DND-41 (cell line): ENCODE results near the gene BCL3.
"Not testable (repeated sequence)": the region's sequence is repeated elsewhere in the genome, so short reads cannot be mapped to it uniquely, and the experiment has no call there.

Experiments
- ATAC-seq: fragments of 200-7000 bp; cut with Tn5 transposase; 3 replicates; pipeline ENCODE4 v1.9.1; 2021; ENCODE audit warnings: low read depth; ENCODE audit not compliant: insufficient read depth
- DNase-seq: peaks from one replicate; pipeline ENCODE4 v3.0.0-alpha.2; 2020
- H2AFZ ChIP-seq: 2 replicates; pipeline ENCODE4 v1.6.0; 2012; ENCODE audit warnings: low read depth, low read length
- H3K27ac ChIP-seq: 2 replicates; pipeline ENCODE4 v1.5.1; 2012; ENCODE audit warnings: low read length, inconsistent platforms
- H3K27me3 ChIP-seq: fragments of 200-600 bp; sonication (generic); 2 replicates; pipeline ENCODE4 v1.6.0; 2012; ENCODE audit warnings: low read length, mild to moderate bottlenecking, inconsistent platforms; ENCODE audit not compliant: insufficient read depth, poor library complexity
- H3K36me3 ChIP-seq: 2 replicates; pipeline ENCODE4 v1.5.1; 2012; ENCODE audit warnings: low read length, inconsistent platforms; ENCODE audit not compliant: insufficient read depth
- H3K4me1 ChIP-seq: 2 replicates; pipeline ENCODE4 v1.5.1; 2012; ENCODE audit warnings: mild to moderate bottlenecking, low read length; ENCODE audit not compliant: insufficient read depth
- H3K4me2 ChIP-seq: 2 replicates; pipeline ENCODE4 v1.6.0; 2012; ENCODE audit warnings: mild to moderate bottlenecking, moderate library complexity, low read length, inconsistent platforms; ENCODE audit not compliant: insufficient read depth
- H3K4me3 ChIP-seq, 2 experiments: fragments of 200-600 bp in 1 of 2; shearing (Covaris generic) in 1 of 2; 2 replicates each; pipeline ENCODE4 v1.5.1; 2012 to 2016; ENCODE audit warnings: inconsistent platforms in 2 of 2, low read length in 2 of 2, mild to moderate bottlenecking in 2 of 2, low read depth in 1 of 2, moderate library complexity in 1 of 2
- H3K79me2 ChIP-seq: 2 replicates; pipeline ENCODE4 v1.6.0; 2012; ENCODE audit warnings: low read length, inconsistent platforms; ENCODE audit not compliant: insufficient read depth
- H3K9ac ChIP-seq: 2 replicates; pipeline ENCODE4 v1.6.0; 2012; ENCODE audit warnings: low read depth, mild to moderate bottlenecking, inconsistent platforms, low read length, moderate library complexity
- H3K9me3 ChIP-seq: 2 replicates; pipeline ENCODE4 v1.5.1; 2012; ENCODE audit warnings: low read length, moderate library complexity, mild to moderate bottlenecking, inconsistent platforms; ENCODE audit not compliant: insufficient read depth, severe bottlenecking
- H4K20me1 ChIP-seq: 2 replicates; pipeline ENCODE4 v1.6.0; 2012; ENCODE audit warnings: low read length; ENCODE audit not compliant: insufficient read depth
- EZH2 ChIP-seq: IDR thresholded peaks from 3 replicates; pipeline ENCODE4 v1.6.1; 2012; ENCODE audit warnings: borderline replicate concordance, low read depth, mild to moderate bottlenecking, moderate library complexity, low read length, inconsistent platforms; ENCODE audit not compliant: severe bottlenecking
- TF ChIP-seq, protein P1 (sequence below): IDR thresholded peaks from 2 replicates; pipeline ENCODE4 v1.5.1; 2012; ENCODE audit warnings: borderline replicate concordance, low read length, moderate library complexity, mild to moderate bottlenecking; ENCODE audit not compliant: poor library complexity, severe bottlenecking; ENCODE audit errors: extremely low read depth

The BCL3 gene

GRCh38 chr19:44719262-44719701, 29.2 kb upstream of the BCL3 start:
- Histone ChIP-seq H3K4me2 (no peak overlapping the region), H3K9ac (no peak overlapping the region), H3K4me1 (peaks cover 7% of the 10 kb centered on the region), H3K4me3 (no peak overlapping the region), H4K20me1 (peaks cover 8% of the 10 kb centered on the region; the same call in 1 of the 2 replicates), H3K36me3 (no peaks in the 10 kb centered on the region), H2AFZ (no peak overlapping the region), H3K27me3 (no peaks in the 10 kb centered on the region), H3K79me2 (no peaks in the 10 kb centered on the region), H3K9me3 (peaks cover 3% of the 10 kb centered on the region), H3K27ac (no peak overlapping the region)
- ATAC-seq (no peak), DNase-seq (no peak)
- TF ChIP-seq EZH2: no peak
- TF ChIP-seq, protein P1, sequence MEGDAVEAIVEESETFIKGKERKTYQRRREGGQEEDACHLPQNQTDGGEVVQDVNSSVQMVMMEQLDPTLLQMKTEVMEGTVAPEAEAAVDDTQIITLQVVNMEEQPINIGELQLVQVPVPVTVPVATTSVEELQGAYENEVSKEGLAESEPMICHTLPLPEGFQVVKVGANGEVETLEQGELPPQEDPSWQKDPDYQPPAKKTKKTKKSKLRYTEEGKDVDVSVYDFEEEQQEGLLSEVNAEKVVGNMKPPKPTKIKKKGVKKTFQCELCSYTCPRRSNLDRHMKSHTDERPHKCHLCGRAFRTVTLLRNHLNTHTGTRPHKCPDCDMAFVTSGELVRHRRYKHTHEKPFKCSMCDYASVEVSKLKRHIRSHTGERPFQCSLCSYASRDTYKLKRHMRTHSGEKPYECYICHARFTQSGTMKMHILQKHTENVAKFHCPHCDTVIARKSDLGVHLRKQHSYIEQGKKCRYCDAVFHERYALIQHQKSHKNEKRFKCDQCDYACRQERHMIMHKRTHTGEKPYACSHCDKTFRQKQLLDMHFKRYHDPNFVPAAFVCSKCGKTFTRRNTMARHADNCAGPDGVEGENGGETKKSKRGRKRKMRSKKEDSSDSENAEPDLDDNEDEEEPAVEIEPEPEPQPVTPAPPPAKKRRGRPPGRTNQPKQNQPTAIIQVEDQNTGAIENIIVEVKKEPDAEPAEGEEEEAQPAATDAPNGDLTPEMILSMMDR: no peak

DNA sequence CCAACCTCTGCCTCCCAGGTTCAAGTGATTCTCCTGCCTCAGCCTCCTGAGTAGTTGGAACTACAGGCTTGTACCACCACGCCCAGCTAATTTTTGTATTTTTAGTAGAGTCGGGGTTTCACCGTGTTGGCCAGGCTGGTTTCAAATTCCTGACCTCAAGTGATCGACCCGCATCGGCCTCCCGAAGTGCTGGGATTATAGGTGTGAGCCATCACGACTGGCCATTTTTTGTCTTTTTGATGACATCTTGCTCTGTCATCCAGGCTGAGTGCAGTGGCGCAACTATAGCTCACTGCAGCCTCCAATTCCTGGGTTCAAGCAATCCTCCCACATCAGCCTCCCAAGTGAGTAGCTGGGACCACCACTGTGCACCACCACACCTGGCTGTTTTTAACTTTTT, 28.1 kb upstream of the BCL3 start:
- H3K9ac ChIP-seq, H3K9me3 ChIP-seq, H3K4me1 ChIP-seq, H3K36me3 ChIP-seq, H3K27ac ChIP-seq, H3K79me2 ChIP-seq, ATAC-seq, DNase-seq, H4K20me1 ChIP-seq, H2AFZ ChIP-seq, H3K4me2 ChIP-seq, H3K4me3 ChIP-seq, H3K27me3 ChIP-seq: not testable (repeated sequence)

DNA sequence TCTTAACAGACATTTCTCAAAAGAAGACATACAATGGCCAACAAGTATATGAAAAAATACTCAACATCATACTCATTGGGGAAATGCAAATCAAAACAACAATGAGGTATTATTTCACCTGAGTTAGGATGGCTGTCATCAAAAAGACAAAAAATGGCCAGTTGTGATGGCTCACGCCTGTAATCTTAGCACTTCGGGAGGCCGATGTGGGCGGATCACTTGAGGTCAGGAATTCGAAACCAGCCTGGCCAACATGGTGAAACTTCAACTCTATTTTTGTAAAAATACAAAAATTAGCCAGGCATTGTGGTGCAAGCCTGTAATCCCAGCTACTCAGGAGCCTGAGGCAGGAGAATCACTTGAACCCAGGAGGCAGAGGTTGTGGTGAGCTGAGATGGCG, 27.6 kb upstream of the BCL3 start:
- H2AFZ ChIP-seq: no peak overlapping the region
- H3K9ac ChIP-seq: no peak overlapping the region
- no peak overlapping the region for H3K4me2 ChIP-seq
- TF ChIP-seq, protein P1: no peak
- no peak for TF ChIP-seq EZH2
- DNase-seq: no peak
- no peaks in the 10 kb centered on the region for H3K79me2 ChIP-seq
- no peaks in the 10 kb centered on the region for H3K27me3 ChIP-seq
- H3K4me3 ChIP-seq: no peak overlapping the region
- no peaks in the 10 kb centered on the region for H3K9me3 ChIP-seq
- peaks cover 7% of the 10 kb centered on the region for H3K4me1 ChIP-seq
- no peaks in the 10 kb centered on the region for H3K36me3 ChIP-seq
- peaks cover 8% of the 10 kb centered on the region; the same call in 1 of the 2 replicates for H4K20me1 ChIP-seq
- ATAC-seq: no peak
- no peak overlapping the region for H3K27ac ChIP-seq

GRCh38 chr19:44721369-44721768, 27.1 kb upstream of the BCL3 start:
- not testable (repeated sequence) for H3K4me2 ChIP-seq, H3K36me3 ChIP-seq, ATAC-seq, H3K9me3 ChIP-seq, H2AFZ ChIP-seq, H3K79me2 ChIP-seq, H3K27me3 ChIP-seq, H4K20me1 ChIP-seq, H3K4me1 ChIP-seq, H3K9ac ChIP-seq, H3K4me3 ChIP-seq, DNase-seq, H3K27ac ChIP-seq
